Type B pancreatic cell (in vitro differentiated cells): ENCODE results near the gene CFAP251. TPM values are rescaled to one million over a fixed set of nuclear protein-coding genes. Genes with fewer than 3 reads are reported as not detected.
A peak's percentile ranks its signal among the peaks of the same experiment; 100 is the strongest.

Experiments used
- DNase-seq: peaks from one replicate; pipeline ENCODE4 v3.0.0; 2021; ENCODE audit warnings: mixed read lengths; ENCODE audit not compliant: unreplicated experiment; ENCODE audit errors: extremely low spot score
- H3K27ac Mint-ChIP-seq: 2 replicates; pipeline ENCODE4 v1.8.0; 2021; ENCODE audit warnings: mild to moderate bottlenecking, mixed read lengths
- H3K27me3 Mint-ChIP-seq: 2 replicates; pipeline ENCODE4 v1.8.0; 2021; ENCODE audit warnings: mixed read lengths
- H3K36me3 Mint-ChIP-seq: 2 replicates; pipeline ENCODE4 v1.8.0; 2021; ENCODE audit warnings: mixed read lengths
- H3K4me1 Mint-ChIP-seq: one replicate; pipeline ENCODE4 v1.8.0; 2021; ENCODE audit warnings: mixed read lengths; ENCODE audit not compliant: unreplicated experiment
- H3K4me3 Mint-ChIP-seq: 2 replicates; pipeline ENCODE4 v1.8.0; 2021; ENCODE audit warnings: mild to moderate bottlenecking, mixed read lengths
- H3K9me3 Mint-ChIP-seq: 2 replicates; pipeline ENCODE4 v1.8.0; 2021; ENCODE audit warnings: mixed read lengths
- CTCF ChIP-seq: fragments of 200-600 bp; sonication (generic); conservative IDR thresholded peaks from 2 replicates; pipeline ENCODE4 v1.5.0; 2021; ENCODE audit warnings: antibody characterized with exemption, mild to moderate bottlenecking
- total RNA-seq: library from RNA; stranded (reverse); gene quantifications from 2 replicates; pipeline ENCODE4 v1.2.1, GENCODE V29; 2021; ENCODE audit warnings: low replicate concordance

The CFAP251 gene
- total RNA-seq, 1 donor from 2014 or later = 3.3 TPM

- Mint-ChIP-seq H3K9me3 (no peaks in the 10 kb centered on the region), H3K27ac (peak overlapping the region; percentile 86)
- peak; percentile 59 for TF ChIP-seq CTCF
Observed at GRCh38 chr12:121894633-121895032, 23.8 kb upstream of the CFAP251 start.

GRCh38 chr12:121898287-121898686 lies 20.1 kb upstream of the CFAP251 start:
- peaks cover 12% of the 10 kb centered on the region for H3K4me1 Mint-ChIP-seq
- no peak for TF ChIP-seq CTCF
- no peaks in the 10 kb centered on the region for H3K27me3 Mint-ChIP-seq
- no peak overlapping the region for H3K27ac Mint-ChIP-seq
- no peaks in the 10 kb centered on the region for H3K9me3 Mint-ChIP-seq
- peaks cover 24% of the 10 kb centered on the region for H3K36me3 Mint-ChIP-seq
- DNase-seq = no peak
- H3K4me3 Mint-ChIP-seq = no peak overlapping the region

More at GRCh38 chr12:121894633-121895032, 23.8 kb upstream of the CFAP251 start:
- Mint-ChIP-seq H3K4me3 (no peak overlapping the region), H3K36me3 (peaks cover 17% of the 10 kb centered on the region), H3K27me3 (no peaks in the 10 kb centered on the region), H3K4me1 (peaks cover 22% of the 10 kb centered on the region)
- DNase-seq = no peak

GRCh38 chr12:121899590-121899989 lies 18.8 kb upstream of the CFAP251 start:
- Mint-ChIP-seq H3K36me3 (peaks cover 24% of the 10 kb centered on the region), H3K4me1 (no peaks in the 10 kb centered on the region), H3K4me3 (no peak overlapping the region), H3K27me3 (no peaks in the 10 kb centered on the region), H3K27ac (no peak overlapping the region), H3K9me3 (no peaks in the 10 kb centered on the region)
- DNase-seq = no peak
- TF ChIP-seq CTCF = no peak

GRCh38 chr12:121903202-121903601 lies 15.2 kb upstream of the CFAP251 start:
- no peak overlapping the region for H3K4me3 Mint-ChIP-seq
- H3K4me1 Mint-ChIP-seq = no peaks in the 10 kb centered on the region
- peaks cover 21% of the 10 kb centered on the region for H3K36me3 Mint-ChIP-seq
- no peak for DNase-seq
- no peaks in the 10 kb centered on the region for H3K9me3 Mint-ChIP-seq
- no peak for TF ChIP-seq CTCF
- H3K27me3 Mint-ChIP-seq = no peaks in the 10 kb centered on the region
- no peak overlapping the region for H3K27ac Mint-ChIP-seq

- H3K36me3 Mint-ChIP-seq = peaks cover 24% of the 10 kb centered on the region
- no peak overlapping the region for H3K4me3 Mint-ChIP-seq
- TF ChIP-seq CTCF = no peak
- no peaks in the 10 kb centered on the region for H3K4me1 Mint-ChIP-seq
- no peaks in the 10 kb centered on the region for H3K9me3 Mint-ChIP-seq
- peak overlapping the region; percentile 48 for H3K27ac Mint-ChIP-seq
- no peaks in the 10 kb centered on the region for H3K27me3 Mint-ChIP-seq
- DNase-seq = no peak
Observed at GRCh38 chr12:121905746-121906145, 12.6 kb upstream of the CFAP251 start.

GRCh38 chr12:121908702-121909101 lies 9.7 kb upstream of the CFAP251 start:
- H3K4me3 Mint-ChIP-seq = no peak overlapping the region
- H3K27me3 Mint-ChIP-seq = no peaks in the 10 kb centered on the region
- no peak for TF ChIP-seq CTCF
- no peaks in the 10 kb centered on the region for H3K9me3 Mint-ChIP-seq
- peaks cover 19% of the 10 kb centered on the region for H3K36me3 Mint-ChIP-seq
- no peaks in the 10 kb centered on the region for H3K4me1 Mint-ChIP-seq
- DNase-seq = no peak
- peak overlapping the region; percentile 24 for H3K27ac Mint-ChIP-seq
